GM18873 (cell line): ENCODE results near the gene PCSK6.

ENCODE experiments used
- ATAC-seq: cut with Tn5 transposase; IDR thresholded peaks from one replicate; pipeline ENCODE4 v1.9.1; 2021; ENCODE audit warnings: mild to moderate bottlenecking, moderate library complexity, moderate number of reproducible peaks; ENCODE audit not compliant: unreplicated experiment, low FRiP score

PCSK6 gene

GRCh38 chr15:101267320-101268104 is 222.0 kb downstream of the PCSK6 start:
- ATAC-seq = no peak

GRCh38 chr15:101266787-101267186 is 222.7 kb downstream of the PCSK6 start:
- no peak for ATAC-seq

GRCh38 chr15:101266034-101266433 is 223.5 kb downstream of the PCSK6 start:
- ATAC-seq = no peak

- no peak for ATAC-seq
Measured at GRCh38 chr15:101264911-101265641, 224.4 kb downstream of the PCSK6 start.

- no peak for ATAC-seq
Measured at GRCh38 chr15:101264011-101264410, 225.5 kb downstream of the PCSK6 start.

GRCh38 chr15:101262551-101262950 is 227.0 kb downstream of the PCSK6 start:
- no peak for ATAC-seq

- ATAC-seq = no peak
Measured at GRCh38 chr15:101258238-101259144, 231.0 kb downstream of the PCSK6 start.

GRCh38 chr15:101256757-101257156 is 232.8 kb downstream of the PCSK6 start:
- ATAC-seq = no peak

GRCh38 chr15:101255615-101256241 is 233.8 kb downstream of the PCSK6 start:
- ATAC-seq = no peak

- ATAC-seq = no peak
Measured at GRCh38 chr15:101255051-101255395, 234.5 kb downstream of the PCSK6 start.

GRCh38 chr15:101254157-101255050 is 235.1 kb downstream of the PCSK6 start:
- no peak for ATAC-seq
